T-helper 1 cell (primary cell): ENCODE measurements around the gene TMEM98.
"Not testable (repeated sequence)": the region's sequence is repeated elsewhere in the genome, so short reads cannot be mapped to it uniquely, and the experiment has no call there.

Source experiments
- DNase-seq, 5 donors: peaks; one replicate each; pipeline ENCODE4 v3.0.0-alpha.2; 2012 to 2020
- total RNA-seq, 4 donors: gene quantifications; one replicate each; lab custom pipeline; 2026; lab: John Stamatoyannopoulos, UW

Gene TMEM98, protein sequence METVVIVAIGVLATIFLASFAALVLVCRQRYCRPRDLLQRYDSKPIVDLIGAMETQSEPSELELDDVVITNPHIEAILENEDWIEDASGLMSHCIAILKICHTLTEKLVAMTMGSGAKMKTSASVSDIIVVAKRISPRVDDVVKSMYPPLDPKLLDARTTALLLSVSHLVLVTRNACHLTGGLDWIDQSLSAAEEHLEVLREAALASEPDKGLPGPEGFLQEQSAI
- total RNA-seq, result 0 to 0.08 (median 0) reads per million in 4 donors

DNA sequence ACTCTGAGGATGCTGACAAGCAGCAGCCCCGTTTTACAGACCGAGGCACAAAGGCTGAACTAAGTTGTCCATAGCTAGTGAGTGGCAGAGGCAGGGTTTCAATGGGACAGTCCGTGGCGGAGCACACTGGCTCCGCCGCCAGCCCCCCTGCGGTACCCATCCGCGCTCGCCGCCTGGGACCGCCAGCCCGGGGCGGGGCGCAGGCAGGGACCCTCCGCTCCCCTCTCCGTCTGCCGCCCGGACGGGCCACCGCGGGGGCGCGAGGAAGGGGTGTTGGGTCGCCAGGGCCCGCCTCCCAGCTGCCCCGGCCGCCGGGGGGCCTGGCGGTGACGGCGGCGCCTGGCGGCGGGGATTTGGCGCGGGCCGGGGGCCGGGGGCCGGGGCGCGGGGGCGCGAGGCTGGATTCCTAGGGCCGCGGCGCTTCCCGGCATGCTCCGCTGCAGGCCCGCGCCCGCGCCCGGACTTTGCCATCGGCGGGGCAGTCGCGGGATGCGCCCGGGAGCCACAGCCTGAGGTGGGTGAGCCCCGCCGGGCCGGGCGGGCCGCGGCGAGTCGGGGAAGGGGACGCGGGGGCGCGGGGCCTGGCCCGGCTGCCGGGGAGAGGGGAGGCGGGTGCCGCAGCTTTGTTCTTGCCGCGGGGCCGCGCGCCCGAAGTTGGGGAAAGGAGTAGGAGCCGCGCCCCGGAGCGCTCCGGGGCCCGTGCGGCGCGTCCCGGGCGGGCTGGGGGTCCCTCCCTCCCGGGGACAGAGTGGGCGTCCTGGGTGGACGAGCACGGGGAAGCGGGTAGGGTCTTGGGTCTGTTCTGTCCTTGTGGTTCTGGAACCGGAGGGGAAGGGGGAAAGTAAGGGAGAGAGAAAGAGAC is at the start of gene TMEM98:
TMEM98 (plus strand) TSS at position 430 of the 862 bp plus-strand sequence. CDS start 3,376 bp downstream, outside the sequence.
- DNase-seq, result no peak

- DNase-seq, result no peak
Measured at GRCh38 chr17:32878211-32878610, 49.7 kb upstream of the TMEM98 start.

DNA sequence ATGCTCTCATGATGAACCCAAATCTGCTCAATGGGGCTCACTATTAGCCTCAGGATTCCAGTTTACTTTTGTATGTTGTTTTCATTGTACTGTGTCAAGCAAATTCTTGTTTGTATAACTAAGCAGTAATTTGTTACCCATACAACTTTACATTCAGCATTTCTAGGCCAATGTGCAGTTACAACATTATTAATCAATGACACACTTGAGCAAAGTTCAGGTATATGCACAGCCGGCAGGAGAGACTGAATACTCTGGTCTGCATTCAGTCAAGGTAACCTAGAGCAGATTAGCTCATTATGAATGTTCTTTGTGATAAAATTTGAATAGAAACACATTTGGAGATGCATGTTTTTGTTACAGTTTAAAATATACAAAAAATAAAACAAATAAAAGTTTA is 48.8 kb upstream of the TMEM98 start:
- DNase-seq, result no peak

- no peak for DNase-seq
Measured at GRCh38 chr17:32880671-32881453, 47.1 kb upstream of the TMEM98 start.

- DNase-seq, result no peak
Measured at GRCh38 chr17:32882029-32882428, 45.9 kb upstream of the TMEM98 start.

GRCh38 chr17:32882734-32883133 is 45.2 kb upstream of the TMEM98 start:
- no peak for DNase-seq

DNA sequence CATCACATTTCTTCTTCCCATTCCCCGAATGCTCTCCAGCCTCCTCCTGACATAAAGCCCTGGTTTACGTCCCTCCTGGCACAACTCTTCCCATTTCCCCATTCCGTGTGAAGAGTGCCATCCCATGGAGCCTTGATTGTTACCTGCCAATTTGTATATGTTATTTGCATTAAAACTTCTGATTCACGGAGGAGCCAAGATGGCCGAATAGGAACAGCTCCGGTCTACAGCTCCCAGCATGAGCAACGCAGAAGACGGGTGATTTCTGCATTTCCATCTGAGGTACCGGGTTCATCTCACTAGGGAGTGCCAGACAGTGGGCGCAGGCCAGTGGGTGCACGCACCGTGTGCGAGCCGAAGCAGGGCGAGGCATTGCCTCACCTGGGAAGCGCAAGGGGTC is 41.0 kb upstream of the TMEM98 start:
- not testable (repeated sequence) for DNase-seq

- not testable (repeated sequence) for DNase-seq
Measured at GRCh38 chr17:32887410-32887809, 40.5 kb upstream of the TMEM98 start.

DNA sequence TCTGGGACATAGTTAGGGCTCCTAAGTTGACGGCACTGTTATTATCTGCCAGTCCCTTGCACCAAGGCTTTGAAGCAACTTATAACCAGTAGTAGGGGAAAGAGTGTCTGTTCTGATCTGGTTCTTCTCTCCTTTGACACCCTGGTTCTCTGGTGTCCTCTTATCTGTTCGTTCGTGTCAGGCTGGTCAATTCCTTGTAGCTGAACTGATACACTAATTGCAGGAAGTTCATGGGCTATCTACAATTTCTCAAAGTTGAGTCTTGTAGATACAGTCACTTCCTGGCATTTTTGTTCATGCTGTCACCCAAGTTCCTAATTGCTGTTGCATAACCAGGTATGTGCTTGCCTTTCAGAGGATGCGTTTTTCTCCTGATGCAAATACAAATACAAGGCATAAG is 33.7 kb upstream of the TMEM98 start:
- no peak for DNase-seq

GRCh38 chr17:32896647-32897258 is 31.2 kb upstream of the TMEM98 start:
- DNase-seq, result no peak

DNA sequence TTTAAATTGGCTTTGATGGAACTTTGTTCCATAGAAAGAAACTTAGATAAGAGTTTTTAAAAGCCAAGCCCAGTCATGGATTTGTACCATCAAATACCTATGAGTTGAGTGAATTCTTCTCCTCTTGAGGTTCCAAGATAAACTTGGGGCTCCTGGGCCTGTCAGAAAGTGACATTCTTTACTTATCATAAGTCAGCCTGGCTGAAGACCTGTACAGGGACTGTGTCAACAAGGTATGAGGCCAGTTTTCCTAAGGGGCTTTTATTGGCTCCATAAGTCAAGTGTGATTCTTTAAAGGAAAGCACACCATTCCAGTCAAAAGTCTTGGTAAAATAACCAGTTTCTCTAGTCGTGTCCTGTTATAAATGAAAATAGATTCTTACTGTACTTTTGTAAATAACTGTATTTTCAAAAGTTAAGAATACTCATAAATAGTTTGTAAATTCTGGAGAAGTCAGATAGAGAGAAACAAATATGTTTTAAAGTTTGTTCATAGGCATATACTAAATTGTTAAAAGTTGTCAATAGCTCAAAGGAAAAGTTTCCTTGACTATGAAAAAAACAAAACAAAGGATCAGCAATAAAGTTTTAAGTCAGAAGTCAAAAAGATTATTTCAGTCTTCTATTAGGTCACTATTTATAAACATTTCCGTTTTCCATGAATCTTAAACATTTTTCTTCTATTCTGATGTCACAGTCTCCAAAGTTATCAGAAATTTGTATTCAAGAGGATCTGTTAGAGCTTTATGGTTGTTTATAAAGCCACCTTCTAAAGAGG is 28.5 kb upstream of the TMEM98 start:
- no peak for DNase-seq

DNA sequence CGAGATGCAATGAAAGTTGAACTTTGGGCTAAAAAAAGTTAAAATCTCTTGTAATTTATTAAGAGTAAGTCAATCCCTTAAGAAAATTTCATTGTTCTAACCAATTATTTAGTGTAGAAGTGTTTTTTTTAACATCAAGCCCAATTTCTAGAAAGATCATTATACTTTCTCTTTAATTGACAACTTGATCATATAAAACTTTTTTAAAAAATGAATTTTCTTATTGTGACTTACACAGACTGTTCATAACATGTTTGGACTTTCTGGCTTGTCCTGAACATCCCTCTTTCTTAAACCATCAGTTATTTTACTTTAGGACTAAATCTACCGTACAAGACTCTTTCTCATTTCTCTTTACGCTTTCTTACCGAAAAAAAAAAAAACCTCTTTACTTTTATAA is 26.2 kb upstream of the TMEM98 start:
- no peak for DNase-seq

GRCh38 chr17:32903774-32904673 is 23.9 kb upstream of the TMEM98 start:
- DNase-seq, result no peak

DNA sequence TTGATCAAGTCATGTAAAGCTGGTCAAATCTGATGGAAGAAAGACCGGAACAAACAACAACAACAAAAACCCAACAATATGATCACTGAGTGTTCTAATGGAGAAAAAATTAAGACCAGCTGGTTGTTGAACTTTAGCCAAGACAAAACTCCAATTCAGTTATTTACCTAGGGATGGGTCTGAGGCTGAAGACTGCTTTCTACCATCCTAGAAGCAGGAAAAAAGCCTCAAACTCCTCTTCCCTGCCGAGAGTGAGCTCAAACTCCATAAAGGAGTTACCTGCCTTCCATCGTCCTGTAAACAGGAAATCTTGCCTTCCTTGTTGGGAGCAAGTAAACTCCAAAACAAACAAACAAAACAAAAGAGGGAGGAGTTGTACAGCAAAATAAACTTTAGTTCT is 23.1 kb upstream of the TMEM98 start:
- DNase-seq, result no peak

DNA sequence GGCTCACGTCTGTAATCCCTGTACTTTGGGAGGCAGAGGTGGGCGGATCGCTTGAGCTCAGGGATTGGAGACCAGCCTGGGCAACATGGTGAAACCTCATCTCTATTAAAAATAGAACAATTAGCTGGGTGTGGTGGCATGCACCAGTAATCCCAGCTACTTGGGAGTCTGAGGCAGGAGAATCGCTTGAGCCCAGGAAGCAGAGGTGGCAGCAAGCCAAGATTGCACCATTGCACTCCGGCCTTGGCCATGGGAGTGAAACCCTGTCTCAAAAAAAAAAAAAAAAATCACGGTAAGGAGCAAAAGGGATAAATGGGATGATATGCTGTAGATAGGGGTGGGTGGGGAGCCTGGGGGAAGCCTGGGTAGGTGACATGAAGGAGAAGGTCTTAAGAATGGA is 20.4 kb upstream of the TMEM98 start:
- DNase-seq, result no peak

GRCh38 chr17:32909787-32910369 is 18.1 kb upstream of the TMEM98 start:
- peak in 2 of 5 donors; percentile 12 to 55 for DNase-seq

GRCh38 chr17:32910769-32911168 is 17.2 kb upstream of the TMEM98 start:
- DNase-seq, result no peak

DNA sequence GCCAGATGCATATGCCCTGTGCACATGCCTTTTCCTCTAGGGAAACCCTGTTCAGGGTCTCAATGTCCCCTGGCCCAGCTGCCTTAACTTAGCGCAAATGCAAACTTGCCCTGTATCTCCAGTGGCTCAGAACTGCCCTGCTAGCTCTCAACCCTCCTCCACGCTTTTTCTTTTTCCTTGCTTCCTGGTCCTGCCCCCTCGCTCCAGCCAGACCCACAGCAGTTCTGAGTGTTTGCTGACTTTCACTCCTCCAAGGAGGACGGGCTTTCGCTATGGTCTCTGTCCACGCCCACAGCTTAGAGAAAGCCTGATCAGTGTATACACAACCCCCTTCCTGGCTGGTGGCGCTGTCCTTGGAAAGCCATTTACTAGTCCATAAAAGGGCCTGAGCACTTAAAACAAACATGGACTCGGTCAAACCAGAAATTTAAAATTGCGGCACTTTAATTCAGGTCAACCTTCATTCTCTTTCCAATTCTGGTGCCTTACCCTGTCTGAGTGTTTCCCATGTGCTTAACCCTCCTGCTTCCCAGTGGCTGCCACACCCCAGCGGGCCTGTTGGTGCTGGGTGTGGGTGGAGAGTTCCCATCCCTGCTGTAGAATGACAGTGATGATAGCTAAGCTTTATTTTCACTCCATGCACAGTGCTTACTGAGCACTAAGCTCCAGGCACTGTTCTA is 15.6 kb upstream of the TMEM98 start:
- no peak for DNase-seq

DNA sequence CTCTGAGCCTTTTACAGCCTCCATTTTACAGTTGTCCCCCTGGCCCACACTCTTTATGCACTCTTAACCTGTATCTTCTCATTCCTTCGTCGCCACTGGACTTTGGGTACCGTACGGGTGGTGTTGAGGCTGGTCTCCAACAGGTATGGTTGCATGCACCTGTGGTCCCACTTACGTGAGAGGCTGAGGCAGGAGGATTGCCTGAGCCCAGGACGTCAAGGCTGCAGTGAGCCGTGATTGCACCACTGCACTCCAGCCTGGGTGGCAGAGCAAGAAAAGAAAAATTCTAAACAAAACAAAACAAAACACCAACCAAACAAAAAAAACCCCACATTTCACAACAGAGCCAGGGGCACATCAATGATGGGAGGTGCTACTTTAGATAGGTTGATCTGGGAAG is 14.4 kb upstream of the TMEM98 start:
- DNase-seq, result no peak

DNA sequence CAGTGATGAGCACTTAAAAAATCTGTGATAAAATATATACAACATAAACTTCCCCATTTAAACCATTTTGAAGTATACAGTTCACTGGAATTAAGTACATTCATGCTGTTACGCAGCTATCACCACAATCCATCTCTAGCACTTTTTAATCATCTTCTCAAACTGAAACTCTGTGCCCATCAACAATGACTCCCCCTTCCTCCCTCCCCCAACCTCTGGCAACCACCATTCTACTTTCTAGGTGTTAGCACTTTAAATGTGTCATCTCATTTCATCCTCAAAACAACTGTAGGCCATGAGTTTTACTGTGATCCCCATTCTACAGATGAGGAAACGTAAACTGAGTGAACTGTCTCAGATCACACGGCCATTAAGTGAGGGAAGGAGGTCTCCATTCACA is 13.8 kb upstream of the TMEM98 start:
- peak in 1 of 5 donors; percentile 39 for DNase-seq
